GM12892 (cell line): ENCODE measurements around the gene AKR7A2.

ENCODE experiments used
- DNase-seq: peaks from one replicate; pipeline ENCODE4 v3.0.0; 2011; ENCODE audit not compliant: insufficient read length
- FAIRE-seq: peaks from 2 replicates; lab custom pipeline; 2011; peaks lifted over from hg19 to GRCh38; lab: Jason Lieb, UNC
- POLR2A ChIP-seq: IDR thresholded peaks from 2 replicates; pipeline ENCODE4 v1.6.1; 2011; ENCODE audit warnings: low read depth, low read length, control low read depth
- POLR2AphosphoS5 ChIP-seq: IDR thresholded peaks from 2 replicates; pipeline ENCODE4 v1.6.1; 2011; ENCODE audit warnings: low read depth, low read length, control low read depth
- TAF1 ChIP-seq: IDR thresholded peaks from 2 replicates; pipeline ENCODE4 v1.6.1; 2011; ENCODE audit warnings: low read depth, mild to moderate bottlenecking, control low read depth, low read length, borderline replicate concordance

Gene AKR7A2

DNA sequence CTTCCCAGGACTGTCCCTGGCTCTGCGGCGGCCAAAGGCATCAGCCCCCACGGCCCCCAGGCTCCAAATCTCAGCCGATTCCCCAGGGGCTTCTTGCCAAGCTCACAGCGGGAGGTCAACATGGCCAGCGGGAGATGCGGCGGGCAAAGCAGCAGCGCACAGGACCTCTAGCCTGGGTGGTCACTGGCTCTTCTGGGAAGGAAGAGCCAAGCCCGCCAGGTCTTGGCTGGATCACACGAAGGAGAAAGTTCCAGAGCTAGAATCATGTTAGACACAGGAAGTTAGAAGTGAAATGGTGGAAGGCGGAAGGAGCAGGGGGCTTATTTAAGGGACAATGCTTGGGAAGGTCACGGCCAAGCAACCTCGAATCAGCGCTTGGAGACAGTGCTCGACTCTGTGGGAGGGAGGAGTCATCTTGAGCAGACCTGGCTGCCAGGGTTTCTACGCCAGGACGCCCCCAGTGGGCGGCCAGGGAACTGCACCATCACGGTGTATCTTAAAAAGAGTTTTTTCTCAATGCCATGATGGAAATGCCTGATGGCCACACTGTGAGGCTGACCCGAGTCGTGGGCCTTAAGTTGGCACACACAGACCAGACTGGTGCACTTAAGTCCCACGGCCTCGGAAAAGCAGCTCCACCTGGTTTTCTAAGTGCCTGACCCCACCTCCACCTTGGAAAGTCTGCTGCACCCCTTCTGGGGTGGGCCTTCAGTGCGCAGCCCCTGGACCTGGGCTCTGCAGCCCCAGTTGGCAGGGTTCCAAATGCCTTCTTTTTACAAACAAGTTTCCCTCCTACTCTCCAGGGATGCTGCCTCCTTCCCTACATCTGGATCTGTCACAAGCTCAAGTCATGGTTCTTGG, 29.5 kb upstream of the AKR7A2 start:
- DNase-seq (peak; percentile 85), FAIRE-seq (peak; percentile 94)
- TF ChIP-seq TAF1, result no peak

DNA sequence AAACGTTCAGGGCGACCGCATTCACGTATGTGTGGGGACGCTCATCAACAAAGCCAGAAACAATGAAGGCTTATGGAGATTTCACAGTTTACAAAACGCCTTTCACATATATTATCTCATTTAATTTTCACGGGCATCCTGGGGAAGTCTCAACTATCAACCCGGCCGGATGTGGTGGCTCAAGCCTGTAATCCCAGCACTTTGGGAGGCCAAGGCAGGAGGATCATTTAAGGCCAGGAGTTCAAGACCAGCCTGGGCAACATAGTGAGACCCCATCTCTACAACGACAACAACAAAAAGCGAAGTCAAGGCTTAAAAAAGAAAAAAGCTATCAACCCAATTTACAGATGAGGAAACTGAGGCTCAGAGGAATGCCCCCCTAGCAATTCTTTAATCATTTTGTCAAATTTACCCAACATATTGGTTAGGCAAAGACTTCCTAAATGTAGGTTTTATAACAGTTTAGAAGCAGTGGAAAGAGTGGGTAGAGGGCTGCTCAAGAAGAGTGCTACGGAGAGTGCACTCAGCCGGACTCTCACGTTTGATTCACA, 28.5 kb upstream of the AKR7A2 start:
- DNase-seq (no peak), FAIRE-seq (no peak)
- TF ChIP-seq TAF1 (no peak), POLR2AphosphoS5 (no peak), POLR2A (no peak)

DNA sequence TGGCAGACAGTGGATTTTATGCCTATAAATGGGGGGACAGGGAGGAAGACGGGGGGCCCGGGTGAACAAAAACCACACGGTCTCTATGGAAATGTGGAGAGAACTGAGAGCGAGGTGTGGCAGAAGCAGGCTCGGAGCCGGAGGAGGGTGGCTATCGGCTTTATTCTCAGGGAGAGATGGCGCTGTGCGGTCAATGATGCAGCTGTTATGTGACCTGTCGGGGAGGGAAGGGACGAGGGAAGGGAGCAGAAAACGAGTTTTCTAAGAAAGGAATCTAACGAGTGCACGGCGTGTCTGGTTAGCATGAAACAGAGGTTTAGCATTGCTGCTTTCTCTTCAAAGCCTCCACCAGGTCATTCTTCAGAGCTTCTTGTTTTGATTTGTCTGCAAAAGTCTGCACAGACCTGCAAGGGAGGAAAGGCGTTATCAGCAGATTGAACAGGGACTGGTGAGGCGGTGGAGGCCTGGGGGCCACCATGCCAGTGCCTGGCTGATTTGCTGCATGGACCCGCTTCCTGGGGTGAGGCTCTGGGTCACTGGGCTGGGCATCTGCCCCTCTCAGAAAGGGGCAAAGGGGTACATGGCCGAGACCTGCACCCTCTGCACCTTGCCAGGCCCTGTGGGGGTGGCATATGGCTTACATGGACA, 27.4 kb upstream of the AKR7A2 start:
- TF ChIP-seq POLR2AphosphoS5 (no peak), POLR2A (no peak), TAF1 (no peak)
- FAIRE-seq (no peak), DNase-seq (no peak)

DNA sequence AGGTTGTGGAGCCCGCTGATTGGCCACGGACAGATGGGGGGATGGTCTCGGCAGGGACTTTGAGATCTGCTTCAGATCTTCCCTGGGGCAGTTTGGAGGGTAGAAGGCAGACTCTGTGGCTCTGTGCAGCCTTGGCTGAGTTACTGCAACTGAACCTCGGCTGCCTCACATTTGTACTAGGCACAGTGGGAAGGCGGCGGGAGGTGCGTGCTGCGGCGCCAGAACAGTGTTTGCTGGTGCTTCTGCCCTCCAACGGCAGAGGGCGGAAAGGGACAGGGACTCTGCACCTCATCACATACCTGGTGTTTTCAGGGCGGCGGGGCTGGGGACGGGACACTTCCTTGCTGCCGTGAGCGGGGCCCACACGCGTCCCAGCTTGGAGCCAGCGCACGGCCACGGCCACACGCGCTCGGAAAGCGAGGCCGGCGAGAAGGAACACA, 26.4 kb upstream of the AKR7A2 start:
- DNase-seq, result no peak
- no peak for FAIRE-seq
- no peak for TF ChIP-seq TAF1
- TF ChIP-seq POLR2AphosphoS5, result no peak
- TF ChIP-seq POLR2A, result no peak

DNA sequence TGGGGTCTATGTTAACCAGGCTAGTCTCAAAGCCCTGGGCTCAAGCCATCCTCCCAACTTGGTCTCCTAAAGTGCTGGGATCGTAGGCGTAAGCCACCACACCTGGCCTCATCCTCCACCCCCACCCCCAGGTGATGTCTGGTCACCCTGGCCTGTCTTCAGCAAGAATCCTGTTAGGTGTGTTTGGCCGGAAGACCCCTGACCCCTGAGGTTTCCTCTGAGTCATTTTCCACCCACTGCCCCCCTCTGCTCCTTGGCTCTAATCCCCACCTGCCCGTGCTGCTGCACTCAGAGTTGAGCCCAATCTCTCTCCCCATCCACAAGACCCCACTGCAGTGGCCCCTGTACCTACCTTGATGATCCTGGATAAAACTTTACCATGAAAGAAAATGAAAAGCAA, 25.3 kb upstream of the AKR7A2 start:
- FAIRE-seq (no peak), DNase-seq (no peak)
- TF ChIP-seq POLR2A, result no peak
- TF ChIP-seq POLR2AphosphoS5, result no peak
- no peak for TF ChIP-seq TAF1

DNA sequence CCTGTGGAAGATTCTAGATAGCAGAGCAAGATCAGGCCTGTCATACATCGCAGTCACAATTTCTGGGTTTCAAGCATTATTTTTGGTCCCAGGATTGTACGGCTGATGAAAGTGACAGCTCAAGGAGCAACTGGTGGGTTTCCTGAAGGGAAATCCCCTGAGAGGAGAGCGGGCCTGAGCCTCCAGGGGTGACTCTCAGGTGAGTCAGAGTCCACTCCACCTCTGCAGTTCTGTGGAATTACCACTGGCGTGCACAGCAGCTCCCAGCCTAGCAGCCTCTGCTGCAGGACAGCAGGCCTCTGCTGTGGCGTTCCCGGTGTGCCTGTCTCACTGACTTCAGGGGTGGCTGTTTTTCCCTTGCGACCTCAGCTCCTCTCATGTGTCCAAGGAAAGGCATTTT, 24.6 kb upstream of the AKR7A2 start:
- no peak for DNase-seq
- TF ChIP-seq POLR2A (no peak), TAF1 (no peak), POLR2AphosphoS5 (no peak)
- FAIRE-seq, result no peak

DNA sequence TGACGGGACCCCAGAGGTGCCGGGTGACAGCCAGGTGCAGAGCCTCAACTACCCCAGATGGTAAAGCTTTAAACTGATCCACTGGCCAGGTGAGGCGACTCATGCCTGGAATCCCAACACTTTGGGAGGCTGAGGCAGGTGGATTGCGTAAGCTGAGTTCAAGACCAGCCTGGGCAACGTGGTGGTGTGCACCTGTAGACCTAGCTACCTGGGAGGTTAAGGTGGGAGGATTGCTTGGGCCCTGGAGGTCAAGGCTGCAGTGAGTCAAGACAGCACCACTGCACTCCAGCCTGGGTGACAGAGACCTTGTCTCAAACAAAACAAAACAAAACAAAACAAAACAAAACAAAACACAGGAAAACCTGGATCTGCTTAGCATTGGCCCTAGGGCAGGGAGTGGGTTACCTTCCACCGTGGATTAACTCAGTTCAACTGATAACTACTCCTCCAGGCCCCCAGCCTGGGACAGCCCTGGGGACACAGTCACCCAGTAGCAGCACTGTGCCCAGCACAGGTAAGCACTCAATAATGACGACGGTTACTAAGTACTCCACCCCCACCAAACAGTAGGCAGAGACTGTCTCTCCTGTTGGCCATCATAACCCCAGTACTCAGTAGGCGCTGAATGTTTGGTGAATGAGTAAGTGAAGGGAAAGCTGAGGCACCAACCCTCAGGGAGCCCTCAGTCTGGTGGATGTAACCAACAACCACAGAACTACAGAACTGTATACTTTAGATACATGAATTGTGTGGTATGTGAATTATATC, 21.8 kb upstream of the AKR7A2 start:
- FAIRE-seq (no peak), DNase-seq (no peak)
- no peak for TF ChIP-seq TAF1
- TF ChIP-seq POLR2A, result no peak
- no peak for TF ChIP-seq POLR2AphosphoS5

DNA sequence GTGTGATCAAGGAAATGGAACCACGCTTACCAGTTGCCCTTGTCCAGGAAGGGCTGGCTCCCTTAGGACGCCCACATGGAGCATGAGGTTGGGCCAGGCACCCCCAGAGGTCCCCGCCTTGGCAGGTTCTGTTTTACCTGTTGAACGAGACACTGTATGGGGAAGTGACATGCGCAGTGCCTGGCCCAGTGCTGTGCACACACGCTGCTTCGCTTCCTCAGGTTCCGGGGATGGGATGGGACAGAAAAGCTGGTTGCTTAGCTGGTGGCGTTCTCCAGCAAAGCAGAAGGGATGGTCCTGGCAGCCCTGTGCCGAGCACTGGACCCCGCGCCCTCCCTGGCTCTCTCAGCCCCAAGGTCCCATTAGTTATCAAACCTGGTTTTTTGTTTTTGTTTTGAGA, 20.9 kb upstream of the AKR7A2 start:
- no peak for FAIRE-seq
- no peak for DNase-seq
- TF ChIP-seq POLR2AphosphoS5 (no peak), TAF1 (no peak), POLR2A (no peak)

DNA sequence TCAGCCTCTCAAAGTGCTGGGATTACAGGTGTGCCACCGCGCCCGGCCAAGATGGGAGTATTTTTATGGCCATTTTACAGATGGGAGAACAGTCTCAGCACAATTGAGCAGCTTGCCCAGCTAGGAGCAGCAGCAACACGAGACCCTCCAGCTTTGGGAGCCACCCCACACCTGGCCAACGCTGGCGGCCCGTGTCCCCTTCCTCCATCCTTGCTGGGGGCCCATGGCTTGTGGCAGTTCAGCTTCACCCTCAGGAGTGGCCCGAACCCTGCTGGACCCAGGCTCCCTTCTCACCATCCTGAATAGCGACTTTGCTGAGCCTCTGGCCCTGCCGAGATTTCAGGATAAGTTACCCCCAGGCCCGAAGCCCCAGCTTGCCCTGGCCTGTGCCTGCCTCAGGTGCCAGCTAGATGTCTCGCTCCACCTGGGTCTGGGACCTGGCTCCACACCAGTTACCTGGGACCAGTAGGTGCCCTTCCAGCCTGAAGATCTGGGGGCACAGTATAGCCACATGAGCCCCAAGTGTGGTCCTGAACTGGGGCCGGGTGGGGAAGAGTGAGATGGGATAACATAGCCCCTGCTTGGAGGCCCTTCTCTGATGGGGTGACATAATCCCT, 19.4 kb upstream of the AKR7A2 start:
- TF ChIP-seq POLR2A (no peak), POLR2AphosphoS5 (no peak), TAF1 (no peak)
- DNase-seq, result no peak
- no peak for FAIRE-seq

DNA sequence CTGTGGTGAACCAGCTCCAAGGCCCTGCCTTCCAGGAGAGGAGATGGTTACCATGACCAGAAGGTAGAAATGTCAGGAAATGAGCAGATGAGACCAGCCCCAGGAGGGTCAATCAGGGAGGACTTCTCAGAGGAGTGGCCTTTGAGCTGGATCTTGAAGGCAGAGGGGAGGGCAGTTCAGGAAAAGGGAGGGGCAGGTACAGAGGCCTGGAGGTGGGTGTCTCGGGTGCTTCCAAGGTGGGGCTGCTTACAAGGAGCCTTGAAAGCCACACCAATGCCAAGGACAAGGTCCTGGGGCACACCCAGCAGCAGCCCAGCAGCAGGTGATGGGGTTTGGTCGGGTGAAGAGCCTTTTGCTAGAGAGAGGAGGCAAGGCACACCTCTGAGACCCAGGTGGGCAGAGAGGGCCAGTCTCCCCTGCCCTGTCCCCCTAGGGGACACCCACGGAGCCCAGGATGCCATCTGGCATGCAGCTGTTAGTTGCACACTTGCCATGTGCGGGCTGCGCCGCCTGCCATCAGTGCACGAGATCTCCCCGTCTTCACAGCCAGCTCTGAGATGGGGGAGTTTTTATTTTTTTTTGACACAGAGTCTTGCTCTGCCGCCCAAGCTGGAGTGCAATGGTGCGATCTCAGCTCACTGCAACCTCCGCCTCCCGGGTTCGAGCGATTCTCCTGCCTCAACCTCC, 18.6 kb upstream of the AKR7A2 start:
- DNase-seq (no peak), FAIRE-seq (no peak)
- no peak for TF ChIP-seq POLR2AphosphoS5
- TF ChIP-seq TAF1, result no peak
- no peak; the same call in none of the 2 replicates for TF ChIP-seq POLR2A

DNA sequence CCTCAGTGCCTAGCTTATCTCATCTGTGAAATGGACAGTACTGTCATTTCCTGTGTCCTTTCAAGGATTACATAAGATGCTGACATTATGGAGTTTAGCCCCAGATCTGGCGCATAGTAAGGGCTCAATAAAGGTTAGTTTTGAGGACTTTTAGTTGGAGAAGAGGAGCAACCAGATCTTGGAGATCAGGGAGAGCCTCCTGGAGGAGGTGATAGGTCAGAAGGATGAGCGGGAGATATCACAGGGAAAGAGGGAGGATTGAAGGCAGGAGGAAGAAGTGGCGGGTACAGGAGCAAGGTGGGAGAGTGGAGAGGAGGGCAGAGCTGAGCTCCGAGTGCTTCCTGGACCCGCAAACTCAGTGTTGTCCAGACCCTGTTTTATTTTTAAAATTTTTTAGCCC, 17.7 kb upstream of the AKR7A2 start:
- no peak for TF ChIP-seq POLR2A
- no peak; the same call in 1 of the 2 replicates for TF ChIP-seq POLR2AphosphoS5
- no peak for TF ChIP-seq TAF1
- DNase-seq, result no peak
- FAIRE-seq, result no peak
